Natural killer cell (primary cell): ENCODE data around the gene STK32B. TPM values are rescaled to one million over a fixed set of nuclear protein-coding genes. Genes with fewer than 3 reads are reported as not detected.

Experiments
- ATAC-seq, 3 donors: fragments of 150-1000 bp in 2 of 3; fragments of 200-7000 bp in 1 of 3; cut with Tn5 transposase; 1 replicate in 1 of 3; 2 replicates in 2 of 3; pipeline ENCODE4 v1.10.0; 2021; ENCODE audit warnings: mild to moderate bottlenecking in 2 of 3, moderate library complexity in 2 of 3
- DNase-seq, 2 donors: peaks; one replicate each; pipeline versions ENCODE4 v3.0.0 to v3.0.0-alpha.2; 2013 to 2021; ENCODE audit warnings: mixed read lengths in 1 of 2
- H3K27ac ChIP-seq: one replicate; pipeline ENCODE4 v1.5.1; 2013; ENCODE audit warnings: mild to moderate bottlenecking, low read length
- H3K27me3 ChIP-seq: one replicate; pipeline ENCODE4 v1.6.1; 2013; ENCODE audit warnings: low read length; ENCODE audit not compliant: control insufficient read depth, insufficient read depth
- H3K36me3 ChIP-seq: one replicate; pipeline ENCODE4 v1.6.1; 2013; ENCODE audit warnings: low read length; ENCODE audit not compliant: control insufficient read depth, insufficient read depth
- H3K4me1 ChIP-seq: one replicate; pipeline ENCODE4 v1.6.1; 2013; ENCODE audit warnings: low read length; ENCODE audit not compliant: control insufficient read depth, insufficient read depth
- H3K4me3 ChIP-seq: one replicate; pipeline ENCODE4 v1.5.1; 2013; ENCODE audit warnings: low read length
- H3K9me3 ChIP-seq: one replicate; pipeline ENCODE4 v1.6.1; 2013; ENCODE audit warnings: low read length; ENCODE audit not compliant: control insufficient read depth, insufficient read depth
- H3K27ac Mint-ChIP-seq, 2 donors: one replicate each; pipeline ENCODE4 v1.8.0; 2022; ENCODE audit warnings: mild to moderate bottlenecking in 2 of 2, mixed read lengths in 2 of 2, moderate library complexity in 1 of 2
- H3K27me3 Mint-ChIP-seq, 2 donors: one replicate each; pipeline ENCODE4 v1.8.0; 2022; ENCODE audit warnings: low read depth in 2 of 2, mixed read lengths in 2 of 2
- H3K36me3 Mint-ChIP-seq: one replicate; pipeline ENCODE4 v1.8.0; 2022; ENCODE audit warnings: mixed read lengths
- H3K4me1 Mint-ChIP-seq, 2 donors: one replicate each; pipeline ENCODE4 v1.8.0; 2022; ENCODE audit warnings: mixed read lengths in 2 of 2
- H3K4me3 Mint-ChIP-seq: one replicate; pipeline ENCODE4 v1.8.0; 2022; ENCODE audit warnings: mild to moderate bottlenecking, moderate library complexity, mixed read lengths
- H3K9me3 Mint-ChIP-seq, 2 donors: one replicate each; pipeline ENCODE4 v1.8.0; 2022; ENCODE audit warnings: mixed read lengths in 2 of 2
- CTCF ChIP-seq: fragments of 200-600 bp; IDR thresholded peaks from one replicate; pipeline ENCODE4 v1.8.0; 2022; ENCODE audit warnings: antibody characterized with exemption
- WGBS: methylation state at CpG from one replicate; pipeline ENCODE4 v1.1.7; 2013; ENCODE audit warnings: missing lambda C conversion rate; ENCODE audit not compliant: insufficient coverage; 5-methylcytosine and 5-hydroxymethylcytosine counted together
- intact Hi-C: fragments of 100-400 bp; cut with micrococcal nuclease; formaldehyde crosslinking; loops from one replicate; pipeline ENCODE4 v1.14.2; 2022
- total RNA-seq, 4 donors: library from RNA; stranded (reverse); fragments of 120-200 nt in 1 of 4; gene quantifications; one replicate each; pipeline versions ENCODE4 v1.2.3 to v1.2.4, GENCODE V29; 2013 to 2022

Gene STK32B
- total RNA-seq, 3 donors from 2014 or later (not counting 1 experiment from before 2014, with no cell fraction given) = 0.32 to 0.33 TPM; not detected in 1

GRCh38 chr4:5280828-5281227 is 229.5 kb downstream of the STK32B start:
- Histone ChIP-seq H3K4me3 (no peak overlapping the region), H3K27ac (no peak overlapping the region), H3K27me3 (no peaks in the 10 kb centered on the region), H3K4me1 (no peaks in the 10 kb centered on the region), H3K36me3 (no peaks in the 10 kb centered on the region), H3K9me3 (no peaks in the 10 kb centered on the region)
- 68% methylated on average over 4 of the region's 4 CpGs for WGBS
- no peaks in the 10 kb centered on the region for H3K9me3 Mint-ChIP-seq
- no peaks in the 10 kb centered on the region for H3K36me3 Mint-ChIP-seq
- no peak overlapping the region for H3K27ac Mint-ChIP-seq
- ATAC-seq = no peak
- intact Hi-C loops = no loop called here
- DNase-seq = no peak
- H3K4me3 Mint-ChIP-seq = no peak overlapping the region
- no peaks in the 10 kb centered on the region for H3K4me1 Mint-ChIP-seq
- peaks cover 0 to 7% of the 10 kb centered on the region in 2 donors for H3K27me3 Mint-ChIP-seq
- no peak for TF ChIP-seq CTCF

GRCh38 chr4:5283837-5284236 is 232.6 kb downstream of the STK32B start:
- Mint-ChIP-seq H3K27ac (no peak overlapping the region), H3K4me1 (no peaks in the 10 kb centered on the region), H3K27me3 (peaks cover 0 to 7% of the 10 kb centered on the region in 2 donors), H3K9me3 (no peaks in the 10 kb centered on the region), H3K4me3 (no peak overlapping the region), H3K36me3 (no peaks in the 10 kb centered on the region)
- no peaks in the 10 kb centered on the region for H3K36me3 ChIP-seq
- no peak for ATAC-seq
- intact Hi-C loops = no loop called here
- no peaks in the 10 kb centered on the region for H3K27me3 ChIP-seq
- no peak overlapping the region for H3K4me3 ChIP-seq
- TF ChIP-seq CTCF = no peak
- DNase-seq = no peak
- no peak overlapping the region for H3K27ac ChIP-seq
- H3K9me3 ChIP-seq = no peaks in the 10 kb centered on the region
- no peaks in the 10 kb centered on the region for H3K4me1 ChIP-seq
- no CpG with 5 or more reads among the region's 2 CpGs for WGBS

DNA sequence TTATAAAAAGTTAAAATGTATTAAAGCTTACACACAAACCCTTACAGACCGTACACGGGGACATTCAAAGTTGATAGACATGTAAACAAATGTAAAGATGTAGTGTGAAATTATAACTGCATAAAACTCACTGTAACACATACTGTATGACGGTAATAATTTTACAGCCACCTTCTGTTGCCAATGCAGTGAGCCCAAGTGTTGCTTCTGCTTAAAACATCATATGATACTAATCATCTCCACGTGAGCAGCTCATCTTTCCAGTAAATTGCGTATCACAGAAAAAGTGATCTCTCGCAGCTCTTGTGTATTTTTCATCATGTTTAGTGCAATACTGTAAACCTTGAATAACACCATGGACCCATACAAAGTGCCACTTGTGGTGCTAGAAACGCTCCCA is 233.2 kb downstream of the STK32B start:
- DNase-seq = no peak
- 89% methylated on average over 5 of the region's 7 CpGs for WGBS
- no peak overlapping the region for H3K4me3 Mint-ChIP-seq

More for the DNA sequence above, 233.2 kb downstream of the STK32B start:
- H3K36me3 ChIP-seq = no peaks in the 10 kb centered on the region
- no peak overlapping the region for H3K27ac ChIP-seq
- H3K27ac Mint-ChIP-seq = no peak overlapping the region
- no peaks in the 10 kb centered on the region for H3K27me3 ChIP-seq
- no peaks in the 10 kb centered on the region for H3K9me3 Mint-ChIP-seq
- H3K9me3 ChIP-seq = no peaks in the 10 kb centered on the region
- intact Hi-C loops = no loop called here
- H3K4me1 ChIP-seq = no peaks in the 10 kb centered on the region
- peaks cover 0 to 7% of the 10 kb centered on the region in 2 donors for H3K27me3 Mint-ChIP-seq
- ATAC-seq = no peak
- no peaks in the 10 kb centered on the region for H3K36me3 Mint-ChIP-seq
- H3K4me1 Mint-ChIP-seq = no peaks in the 10 kb centered on the region
- TF ChIP-seq CTCF = no peak
- H3K4me3 ChIP-seq = no peak overlapping the region
